GM18526 (cell line): Measurements from ENCODE around the gene CLDN14.

Source experiments
- POLR2A ChIP-seq: IDR thresholded peaks from 3 replicates; pipeline ENCODE4 v1.6.1; 2011; ENCODE audit not compliant: insufficient read length; ENCODE audit errors: extremely low read depth

The CLDN14 gene

GRCh38 chr21:36479415-36480402 is at the start of gene CLDN14:
Gene CLDN14, minus strand, starts transcription at chr21:36480122. Its CDS starts 18,427 bp downstream, at chr21:36461695.
- no peak for TF ChIP-seq POLR2A

GRCh38 chr21:36528716-36529115 is 48.8 kb upstream of the CLDN14 start:
- no peak for TF ChIP-seq POLR2A

- no peak for TF ChIP-seq POLR2A
Measured at GRCh38 chr21:36527317-36527716, 47.4 kb upstream of the CLDN14 start.

GRCh38 chr21:36526104-36526503 is 46.2 kb upstream of the CLDN14 start:
- TF ChIP-seq POLR2A, result no peak

- no peak for TF ChIP-seq POLR2A
Measured at GRCh38 chr21:36524477-36524876, 44.6 kb upstream of the CLDN14 start.

GRCh38 chr21:36522219-36522808 is 42.4 kb upstream of the CLDN14 start:
- TF ChIP-seq POLR2A, result no peak

- TF ChIP-seq POLR2A, result no peak
Measured at GRCh38 chr21:36518883-36519492, 39.1 kb upstream of the CLDN14 start.

- no peak for TF ChIP-seq POLR2A
Measured at GRCh38 chr21:36517366-36518075, 37.6 kb upstream of the CLDN14 start.

- no peak for TF ChIP-seq POLR2A
Measured at GRCh38 chr21:36516281-36516680, 36.4 kb upstream of the CLDN14 start.

GRCh38 chr21:36513430-36513829 is 33.5 kb upstream of the CLDN14 start:
- no peak for TF ChIP-seq POLR2A

GRCh38 chr21:36512971-36513370 is 33.0 kb upstream of the CLDN14 start:
- TF ChIP-seq POLR2A, result no peak

- no peak for TF ChIP-seq POLR2A
Measured at GRCh38 chr21:36511484-36512220, 31.7 kb upstream of the CLDN14 start.

GRCh38 chr21:36510911-36511310 is 31.0 kb upstream of the CLDN14 start:
- TF ChIP-seq POLR2A, result no peak

- TF ChIP-seq POLR2A, result no peak
Measured at GRCh38 chr21:36509973-36510664, 30.2 kb upstream of the CLDN14 start.
